Loucy (cell line): ENCODE measurements around the gene NCOA7.

Experiments
- CTCF ChIP-seq: fragments of 200-600 bp; sonication (generic); conservative IDR thresholded peaks from 2 replicates; pipeline ENCODE4 v1.5.1; 2014; ENCODE audit warnings: mild to moderate bottlenecking, antibody characterized with exemption, low read length
- EZH2phosphoT487 ChIP-seq: fragments of 200-600 bp; IDR thresholded peaks from 2 replicates; pipeline ENCODE4 v1.6.1; 2018; ENCODE audit warnings: antibody characterized with exemption, mild to moderate bottlenecking, moderate library complexity, borderline replicate concordance

- TF ChIP-seq CTCF (no peak), EZH2phosphoT487 (no peak)
Observed at GRCh38 chr6:125854355-125854754, 63.6 kb downstream of the NCOA7 start.
